Keratinocyte (primary cell): Measurements from ENCODE around the gene CLPTM1L. TPM values are rescaled to one million over a fixed set of nuclear protein-coding genes. Genes with fewer than 3 reads are reported as not detected.

Experiments used
- DNase-seq: peaks from one replicate; pipeline ENCODE4 v3.0.0-alpha.2; 2011; ENCODE audit warnings: low read depth, missing footprints, low spot score
- FAIRE-seq: peaks from 2 replicates; lab custom pipeline; 2011; peaks lifted over from hg19 to GRCh38; lab: Jason Lieb, UNC
- H2AFZ ChIP-seq: 2 replicates; pipeline ENCODE4 v1.6.0; 2012; ENCODE audit warnings: low read length, control low read depth, inconsistent platforms; ENCODE audit not compliant: control insufficient read depth
- H3K27ac ChIP-seq: 2 replicates; pipeline ENCODE4 v1.5.1; 2011; ENCODE audit warnings: low read length; ENCODE audit not compliant: control insufficient read depth, insufficient read depth
- H3K27me3 ChIP-seq: 3 replicates; pipeline ENCODE4 v1.6.0; 2011; ENCODE audit warnings: low read length; ENCODE audit not compliant: control insufficient read depth, insufficient read depth; ENCODE audit errors: extremely low read depth
- H3K36me3 ChIP-seq, 2 experiments: 2 replicates in 1 of 2; 3 replicates in 1 of 2; pipeline ENCODE4 v1.5.1; 2011; ENCODE audit warnings: low read length in 2 of 2, mild to moderate bottlenecking in 1 of 2; ENCODE audit not compliant: control insufficient read depth in 2 of 2, insufficient read depth in 2 of 2; ENCODE audit errors: extremely low read depth in 1 of 2
- H3K4me1 ChIP-seq: 3 replicates; pipeline ENCODE4 v1.5.1; 2011; ENCODE audit warnings: low read length; ENCODE audit not compliant: control insufficient read depth, insufficient read depth; ENCODE audit errors: extremely low read depth
- H3K4me2 ChIP-seq: 3 replicates; pipeline ENCODE4 v1.6.0; 2011; ENCODE audit warnings: low read depth, low read length; ENCODE audit not compliant: control insufficient read depth, insufficient read depth; ENCODE audit errors: extremely low read depth
- H3K4me3 ChIP-seq, 3 experiments: fragments of 200-600 bp in 1 of 3; sonication (generic) in 1 of 3; 2 replicates in 2 of 3; 3 replicates in 1 of 3; pipeline ENCODE4 v1.5.1; 2011 to 2016; ENCODE audit warnings: low read length in 3 of 3, mild to moderate bottlenecking in 3 of 3, control low read depth in 2 of 3, inconsistent platforms in 1 of 3, low read depth in 1 of 3, mixed read lengths in 1 of 3, mixed run types in 1 of 3, moderate library complexity in 1 of 3; ENCODE audit not compliant: control insufficient read depth in 2 of 3, insufficient read depth in 2 of 3; ENCODE audit errors: extremely low read depth in 1 of 3
- H3K79me2 ChIP-seq: 2 replicates; pipeline ENCODE4 v1.6.0; 2012; ENCODE audit warnings: low read length; ENCODE audit not compliant: control insufficient read depth, insufficient read depth
- H3K9ac ChIP-seq: 3 replicates; pipeline ENCODE4 v1.6.0; 2011; ENCODE audit warnings: low read length; ENCODE audit not compliant: control insufficient read depth, insufficient read depth; ENCODE audit errors: extremely low read depth
- H3K9me1 ChIP-seq: 3 replicates; pipeline ENCODE4 v1.6.0; 2011; ENCODE audit warnings: low read length; ENCODE audit not compliant: control insufficient read depth, insufficient read depth; ENCODE audit errors: extremely low read depth
- H3K9me3 ChIP-seq: 2 replicates; pipeline ENCODE4 v1.5.1; 2012; ENCODE audit warnings: low read depth, low read length; ENCODE audit not compliant: control insufficient read depth
- H4K20me1 ChIP-seq: 3 replicates; pipeline ENCODE4 v1.6.0; 2011; ENCODE audit warnings: low read length; ENCODE audit not compliant: control insufficient read depth, insufficient read depth; ENCODE audit errors: extremely low read depth
- EZH2 ChIP-seq: IDR thresholded peaks from one replicate; pipeline ENCODE4 v1.6.1; 2012; ENCODE audit warnings: inconsistent platforms, mild to moderate bottlenecking, low read length, moderate library complexity
- dilution Hi-C: fragments of 300-500 bp; cut with MboI; formaldehyde crosslinking; loops from one replicate; pipeline ENCODE4 v1.7.0; 2020; ENCODE audit warnings: low sequenced_read_pairs; ENCODE audit not compliant: extremely low pct_ligation_motif_present
- polyA plus RNA-seq, 5 experiments: library from polyadenylated mRNA; depleted of rRNA in 3 of 5; stranded (reverse) in 3 of 5; stranded (forward) in 1 of 5; unstranded in 1 of 5; fragments of >200 nt; gene quantifications; 1 replicate in 1 of 5; 2 replicates in 3 of 5; 3 replicates in 1 of 5; pipeline versions ENCODE4 v1.2.1 to v1.2.3, GENCODE V29; 2011 to 2012; ENCODE audit warnings: missing spikeins in 2 of 5, low read depth in 1 of 5, low replicate concordance in 1 of 5
- TF ChIP-seq, protein P1 (sequence below), 3 experiments: IDR thresholded peaks in 1 of 3; conservative IDR thresholded peaks in 1 of 3; optimal IDR thresholded peaks in 1 of 3; 2 replicates in 2 of 3; 3 replicates in 1 of 3; pipeline versions ENCODE3 to v1.5.1; 2011; ENCODE audit warnings: low read length in 3 of 3, mild to moderate bottlenecking in 3 of 3, moderate library complexity in 2 of 3, control low read depth in 1 of 3, inconsistent platforms in 1 of 3; ENCODE audit not compliant: insufficient read depth in 2 of 3; ENCODE audit errors: extremely low read depth in 1 of 3

The CLPTM1L gene
- polyA plus RNA-seq, 1 donor (not counting 4 experiments of a cell fraction or from before 2014, with no cell fraction given), result 142 TPM

DNA sequence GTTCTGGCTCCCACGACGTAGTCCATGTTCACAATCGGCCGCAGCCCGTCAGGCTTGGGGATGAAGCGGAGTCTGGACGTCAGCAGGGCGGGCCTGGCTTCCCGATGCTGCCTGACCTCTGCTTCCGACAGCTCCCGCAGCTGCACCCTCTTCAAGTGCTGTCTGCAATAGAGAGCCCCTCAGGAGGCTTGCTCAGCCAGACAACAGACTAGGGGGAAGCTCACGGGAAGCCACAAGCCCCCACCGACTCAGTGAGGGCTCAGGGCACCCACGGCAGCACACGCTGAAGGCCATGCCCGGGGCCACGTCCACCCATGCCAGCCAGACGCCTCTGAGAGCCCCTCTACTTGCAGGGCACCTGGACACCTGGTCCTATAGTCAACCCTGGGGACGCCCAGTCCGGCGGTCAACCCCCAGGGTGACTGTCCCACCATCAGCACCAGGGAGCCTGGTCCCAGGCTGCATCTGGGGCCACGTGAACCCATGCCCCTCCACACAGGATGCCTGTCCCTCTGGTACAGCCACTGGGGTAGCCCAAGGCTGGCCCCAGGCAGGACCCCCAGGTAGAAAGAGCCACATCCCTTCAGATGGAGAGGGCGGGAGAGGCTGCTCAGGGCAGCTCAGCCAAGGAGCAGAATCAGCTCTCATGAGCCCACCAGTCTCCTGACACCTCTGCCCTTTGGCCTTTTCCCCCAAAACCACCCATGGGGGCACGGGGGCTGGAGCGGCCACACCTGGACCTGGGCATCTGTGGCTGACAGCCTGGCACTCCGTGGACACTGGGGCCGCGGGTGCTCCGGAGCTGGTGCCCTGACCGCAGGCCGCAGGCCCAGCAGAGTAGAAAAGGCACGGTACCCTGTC, 64.5 kb downstream of the CLPTM1L start:
- peaks cover 8% of the 10 kb centered on the region for H3K9me3 ChIP-seq
- FAIRE-seq (no peak), DNase-seq (no peak)
- H3K36me3 ChIP-seq, result no peaks in the 10 kb centered on the region
- H3K4me1 ChIP-seq, result no peaks in the 10 kb centered on the region
- H3K9me1 ChIP-seq, result no peaks in the 10 kb centered on the region
- H3K27me3 ChIP-seq, result no peaks in the 10 kb centered on the region
- no peaks in the 10 kb centered on the region for H3K79me2 ChIP-seq
- H3K4me3 ChIP-seq, result no peak overlapping the region
- TF ChIP-seq, protein P1, sequence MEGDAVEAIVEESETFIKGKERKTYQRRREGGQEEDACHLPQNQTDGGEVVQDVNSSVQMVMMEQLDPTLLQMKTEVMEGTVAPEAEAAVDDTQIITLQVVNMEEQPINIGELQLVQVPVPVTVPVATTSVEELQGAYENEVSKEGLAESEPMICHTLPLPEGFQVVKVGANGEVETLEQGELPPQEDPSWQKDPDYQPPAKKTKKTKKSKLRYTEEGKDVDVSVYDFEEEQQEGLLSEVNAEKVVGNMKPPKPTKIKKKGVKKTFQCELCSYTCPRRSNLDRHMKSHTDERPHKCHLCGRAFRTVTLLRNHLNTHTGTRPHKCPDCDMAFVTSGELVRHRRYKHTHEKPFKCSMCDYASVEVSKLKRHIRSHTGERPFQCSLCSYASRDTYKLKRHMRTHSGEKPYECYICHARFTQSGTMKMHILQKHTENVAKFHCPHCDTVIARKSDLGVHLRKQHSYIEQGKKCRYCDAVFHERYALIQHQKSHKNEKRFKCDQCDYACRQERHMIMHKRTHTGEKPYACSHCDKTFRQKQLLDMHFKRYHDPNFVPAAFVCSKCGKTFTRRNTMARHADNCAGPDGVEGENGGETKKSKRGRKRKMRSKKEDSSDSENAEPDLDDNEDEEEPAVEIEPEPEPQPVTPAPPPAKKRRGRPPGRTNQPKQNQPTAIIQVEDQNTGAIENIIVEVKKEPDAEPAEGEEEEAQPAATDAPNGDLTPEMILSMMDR (optimal IDR thresholded peaks at IDR 0.05 in 1 of 3, IDR thresholded peaks at IDR 0.05 in 1 of 3, conservative IDR thresholded peaks at IDR 0.05 in 1 of 3; ENCODE audit: extremely low read depth in 1 of 3, insufficient read depth in 2 of 3, low read length in 3 of 3), result no peak
- H3K4me2 ChIP-seq, result no peak overlapping the region
- H2AFZ ChIP-seq, result no peak overlapping the region
- no peak overlapping the region for H3K9ac ChIP-seq
- dilution Hi-C loops, result no loop called here
- no peak overlapping the region for H3K27ac ChIP-seq
- no peaks in the 10 kb centered on the region for H4K20me1 ChIP-seq

DNA sequence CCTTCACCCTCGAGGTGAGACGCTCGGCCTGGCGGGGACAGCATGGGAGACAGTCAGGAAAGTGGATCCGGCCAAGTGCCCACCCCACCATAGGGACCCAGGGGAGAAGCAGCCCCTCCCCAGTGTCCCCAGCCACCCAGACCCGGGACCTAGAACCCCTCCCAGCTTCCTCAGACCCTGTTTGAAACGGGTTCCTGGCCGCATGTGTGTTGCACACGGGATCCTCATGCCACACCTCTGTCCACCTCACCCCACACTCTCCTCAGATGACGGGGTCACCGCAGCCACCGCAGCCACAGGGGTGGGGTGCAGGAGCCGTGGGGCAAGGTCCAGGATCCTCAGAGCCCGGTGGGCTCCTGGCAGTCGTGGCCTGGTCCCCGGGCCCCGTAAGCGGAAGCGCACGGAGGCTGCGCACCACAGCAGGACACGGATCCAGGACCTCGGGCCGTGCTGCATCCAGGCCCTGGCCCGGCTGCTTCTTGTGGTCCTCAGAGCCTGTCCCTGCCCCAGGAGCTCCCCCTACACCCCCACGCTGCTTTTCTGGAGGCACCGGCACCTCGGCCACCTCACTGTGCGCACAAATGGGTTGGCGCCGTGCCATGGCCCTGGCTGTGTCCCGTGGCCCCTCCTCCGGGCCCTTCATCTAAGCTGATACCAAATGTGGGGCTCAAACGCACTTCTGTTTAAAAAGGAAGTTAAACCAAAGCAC, 65.3 kb downstream of the CLPTM1L start:
- Histone ChIP-seq H3K36me3 (no peaks in the 10 kb centered on the region), H3K27ac (no peak overlapping the region), H4K20me1 (no peaks in the 10 kb centered on the region), H3K4me1 (no peaks in the 10 kb centered on the region), H3K27me3 (no peaks in the 10 kb centered on the region), H3K9me3 (peaks cover 8% of the 10 kb centered on the region), H3K4me3 (no peak overlapping the region), H2AFZ (no peak overlapping the region), H3K9ac (no peak overlapping the region), H3K4me2 (no peak overlapping the region), H3K9me1 (no peaks in the 10 kb centered on the region), H3K79me2 (no peaks in the 10 kb centered on the region)
- FAIRE-seq, result no peak
- no peak for DNase-seq
- dilution Hi-C loops, result no loop called here
- TF ChIP-seq, protein P1 (optimal IDR thresholded peaks at IDR 0.05 in 1 of 3, IDR thresholded peaks at IDR 0.05 in 1 of 3, conservative IDR thresholded peaks at IDR 0.05 in 1 of 3; ENCODE audit: extremely low read depth in 1 of 3, insufficient read depth in 2 of 3, low read length in 3 of 3), result no peak
- TF ChIP-seq EZH2, result no peak
